Retinal pigment epithelial cell (primary cell): Measurements from ENCODE around the gene CDS2.

ENCODE experiments used
- DNase-seq: peaks from one replicate; pipeline ENCODE4 v3.0.0-alpha.2; 2010; ENCODE audit warnings: low read depth
- H3K4me3 ChIP-seq: 2 replicates; pipeline ENCODE4 v1.5.1; 2011; ENCODE audit warnings: mild to moderate bottlenecking, low read length, control low read depth, moderate library complexity
- TF ChIP-seq, protein P1 (sequence below): conservative IDR thresholded peaks from 2 replicates; pipeline ENCODE4 v1.5.1; 2011; ENCODE audit warnings: low read depth, low read length, control low read depth, inconsistent platforms

CDS2 gene

DNA sequence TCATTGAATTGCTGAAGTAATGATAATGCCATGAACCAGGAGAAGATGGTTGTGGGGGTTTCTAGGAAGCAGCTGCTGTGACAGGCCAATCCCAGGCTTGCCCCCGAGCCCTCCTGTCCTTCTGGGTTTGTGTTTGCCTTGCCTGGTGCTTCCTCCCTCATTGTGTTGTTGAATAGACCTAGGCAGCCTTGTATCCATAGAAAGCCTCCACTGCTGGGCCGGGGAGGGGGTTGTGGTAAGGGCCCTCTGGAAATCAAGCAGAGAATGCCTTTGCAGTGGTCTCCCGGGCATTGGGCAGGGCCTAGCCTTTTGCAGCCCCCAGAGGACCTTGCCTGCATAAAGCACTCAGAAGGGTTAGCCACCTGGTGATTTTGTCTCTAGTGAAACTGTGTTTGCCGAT is 69.3 kb downstream of the CDS2 start:
- no peak for DNase-seq
- no peak overlapping the region for H3K4me3 ChIP-seq
- TF ChIP-seq, protein P1, sequence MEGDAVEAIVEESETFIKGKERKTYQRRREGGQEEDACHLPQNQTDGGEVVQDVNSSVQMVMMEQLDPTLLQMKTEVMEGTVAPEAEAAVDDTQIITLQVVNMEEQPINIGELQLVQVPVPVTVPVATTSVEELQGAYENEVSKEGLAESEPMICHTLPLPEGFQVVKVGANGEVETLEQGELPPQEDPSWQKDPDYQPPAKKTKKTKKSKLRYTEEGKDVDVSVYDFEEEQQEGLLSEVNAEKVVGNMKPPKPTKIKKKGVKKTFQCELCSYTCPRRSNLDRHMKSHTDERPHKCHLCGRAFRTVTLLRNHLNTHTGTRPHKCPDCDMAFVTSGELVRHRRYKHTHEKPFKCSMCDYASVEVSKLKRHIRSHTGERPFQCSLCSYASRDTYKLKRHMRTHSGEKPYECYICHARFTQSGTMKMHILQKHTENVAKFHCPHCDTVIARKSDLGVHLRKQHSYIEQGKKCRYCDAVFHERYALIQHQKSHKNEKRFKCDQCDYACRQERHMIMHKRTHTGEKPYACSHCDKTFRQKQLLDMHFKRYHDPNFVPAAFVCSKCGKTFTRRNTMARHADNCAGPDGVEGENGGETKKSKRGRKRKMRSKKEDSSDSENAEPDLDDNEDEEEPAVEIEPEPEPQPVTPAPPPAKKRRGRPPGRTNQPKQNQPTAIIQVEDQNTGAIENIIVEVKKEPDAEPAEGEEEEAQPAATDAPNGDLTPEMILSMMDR, result no peak

DNA sequence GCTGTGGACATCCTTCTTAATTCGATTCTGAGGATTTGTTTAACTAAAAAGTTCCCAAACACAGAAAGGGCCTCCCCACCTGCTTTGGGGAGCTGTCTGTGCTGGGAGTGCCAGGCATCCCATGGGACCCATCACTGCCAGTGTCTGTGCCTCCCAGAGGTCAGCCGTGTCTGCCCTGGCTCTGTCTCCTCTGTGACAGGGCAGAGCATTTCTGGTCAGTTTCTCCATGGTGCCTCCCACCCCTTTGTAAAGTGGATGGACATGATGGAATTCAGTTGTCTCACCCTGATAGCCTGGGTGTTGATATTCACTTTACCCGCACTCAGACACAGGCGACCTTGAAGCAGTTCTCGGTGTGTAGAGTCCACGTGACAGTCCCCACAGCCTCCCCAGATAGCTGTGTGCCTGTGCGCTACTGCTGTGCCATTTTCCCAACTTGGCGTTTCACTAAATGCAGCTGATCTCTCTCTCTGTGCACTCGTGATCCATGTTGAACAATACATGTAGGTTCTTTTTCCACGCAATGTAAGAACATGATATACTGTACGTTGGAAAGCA is 70.5 kb downstream of the CDS2 start:
- no peak overlapping the region for H3K4me3 ChIP-seq
- no peak for DNase-seq
- TF ChIP-seq, protein P1, result no peak

- TF ChIP-seq, protein P1, result no peak
- no peak for DNase-seq
- no peak overlapping the region for H3K4me3 ChIP-seq
Observed at GRCh38 chr20:5197847-5198650, 71.2 kb downstream of the CDS2 start.

DNA sequence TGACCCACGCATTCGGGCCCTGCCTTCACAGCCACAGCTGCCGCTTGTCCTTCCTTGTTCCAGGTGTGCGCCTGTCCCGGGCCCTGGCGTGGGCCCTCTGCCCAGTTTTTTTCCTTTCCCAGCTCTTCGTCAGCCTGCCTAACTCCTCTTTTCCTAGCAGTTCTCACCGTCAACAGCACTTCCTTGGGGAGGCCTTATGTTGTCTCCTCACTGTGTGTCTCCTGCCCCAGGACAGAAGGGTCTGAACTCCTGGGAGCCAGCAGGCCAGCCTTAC is 71.8 kb downstream of the CDS2 start:
- DNase-seq, result no peak
- TF ChIP-seq, protein P1, result no peak
- no peak overlapping the region for H3K4me3 ChIP-seq

DNA sequence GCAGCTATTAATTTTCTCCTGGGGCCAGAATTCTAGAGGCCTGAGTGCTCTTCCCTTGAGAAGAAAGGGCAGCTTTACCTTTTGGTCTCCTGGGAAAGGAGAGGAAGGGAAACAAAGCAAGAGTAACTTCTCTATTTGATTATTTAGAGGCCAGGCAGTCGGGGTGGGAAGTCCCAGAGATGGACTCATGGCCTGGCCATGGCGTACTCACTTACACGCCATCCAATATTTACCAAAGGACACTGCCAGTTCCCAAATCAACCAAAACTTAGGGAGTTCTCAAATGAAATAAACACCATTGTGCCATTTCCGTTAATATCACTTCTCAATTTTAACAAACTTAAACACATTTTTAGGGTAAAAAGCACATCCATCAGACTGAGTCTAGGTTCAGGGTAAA is 76.6 kb downstream of the CDS2 start:
- TF ChIP-seq, protein P1, result no peak
- H3K4me3 ChIP-seq, result no peak overlapping the region
- DNase-seq, result no peak

DNA sequence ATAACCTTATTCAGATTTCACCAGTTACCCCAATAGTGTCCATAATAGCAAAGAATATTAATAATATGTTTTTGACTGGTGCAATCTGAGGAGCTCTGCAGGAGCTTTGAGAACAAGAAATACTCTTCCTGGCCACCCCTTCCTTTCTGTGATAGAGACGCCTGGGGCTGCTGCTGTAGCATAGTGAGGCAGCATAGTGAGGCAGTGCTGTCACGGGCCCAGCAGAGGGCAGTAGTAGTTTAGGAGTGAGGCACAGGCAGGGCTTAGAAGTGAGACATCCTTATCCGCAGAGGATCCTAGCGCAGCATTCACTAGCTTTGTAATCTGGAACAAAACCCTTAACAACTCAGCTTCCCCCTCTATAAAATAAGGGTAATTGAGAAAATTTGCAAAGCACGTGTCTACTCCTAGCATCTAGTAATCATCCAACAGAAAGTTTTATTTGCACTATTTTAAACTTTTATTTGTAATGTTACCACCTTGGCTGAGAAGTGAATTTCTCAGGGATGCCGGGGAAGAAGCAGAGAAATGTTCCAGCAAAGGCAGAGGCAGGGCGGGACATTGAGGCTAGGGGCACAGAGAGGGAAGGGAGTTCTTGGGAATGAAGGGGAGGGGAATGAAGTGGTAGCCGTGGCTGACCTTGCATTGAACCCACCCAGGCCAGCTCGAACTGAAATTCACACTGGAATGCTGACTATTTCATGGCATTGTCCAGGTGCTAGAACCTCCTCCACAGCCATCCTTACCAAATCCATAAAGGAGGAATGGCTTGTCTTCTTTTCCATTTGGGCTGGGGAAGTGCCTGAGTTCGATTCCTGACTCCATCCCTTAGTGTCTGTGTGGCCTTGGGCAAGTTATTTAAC is 78.8 kb downstream of the CDS2 start:
- DNase-seq, result no peak
- H3K4me3 ChIP-seq, result no peak overlapping the region
- TF ChIP-seq, protein P1, result peak; percentile 99
